HCT116 (cell line): ENCODE data around the gene ITPK1. TPM values are rescaled to one million over a fixed set of nuclear protein-coding genes. Genes with fewer than 3 reads are reported as not detected.

Experiments used
- ATAC-seq: fragments of 200-7000 bp; cut with Tn5 transposase; 2 replicates; pipeline ENCODE4 v1.9.1; 2020; ENCODE audit warnings: mild to moderate bottlenecking, moderate library complexity
- BruUV-seq: library from RNA; stranded (reverse); fragments of 400-500 nt; replicated peaks from 2 replicates; lab custom pipeline; 2021; lab: Mats Ljungman, UMichigan
- CTCF ChIA-PET: fragments of 300-600 bp; sonication (Branson Sonifier 250); formaldehyde crosslinking; loops from one replicate; lab custom pipeline; 2021; ENCODE audit warnings: antibody characterized with exemption; lab: Charles Lee
- POLR2A ChIA-PET: fragments of 300-600, 350-600 bp; sonication (Branson Sonifier 250); formaldehyde crosslinking; loops from one replicate; lab custom pipeline; 2021; ENCODE audit warnings: antibody characterized with exemption; lab: Charles Lee
- RAD21 ChIA-PET, 2 experiments: fragments of 300-600 bp; sonication (Branson Sonifier 250); formaldehyde crosslinking; loops; one replicate each; lab custom pipeline; 2023; ENCODE audit warnings: low total read pairs in 2 of 2; ENCODE audit not compliant: uncharacterized antibody in 2 of 2, unreplicated experiment in 2 of 2, low non-redundant PET in 1 of 2; lab: Charles Lee
- DNase-seq: peaks from one replicate; pipeline ENCODE4 v3.0.0-alpha.2; 2010; ENCODE audit warnings: low read depth, low spot score
- H2AFZ ChIP-seq: fragments of 200-600 bp; shearing (Covaris generic), sonication (generic); 2 replicates; pipeline ENCODE4 v1.6.1; 2017; ENCODE audit warnings: low read depth, mixed run types, mixed read lengths, antibody characterized with exemption, low read length; ENCODE audit not compliant: poor library complexity, severe bottlenecking
- H3K27ac ChIP-seq: 2 replicates; pipeline ENCODE4 v1.5.1; 2012; ENCODE audit warnings: low read depth, low read length
- H3K27me3 ChIP-seq: fragments of 200-600 bp; sonication (generic); 2 replicates; pipeline ENCODE4 v1.6.1; 2016; ENCODE audit warnings: mixed run types, low read length, mixed read lengths; ENCODE audit not compliant: insufficient read depth
- H3K36me3 ChIP-seq, 2 experiments: fragments of 200-500 bp in 1 of 2; fragments of 200-600 bp in 1 of 2; sonication (Bioruptor generic) in 1 of 2; sonication (generic) in 1 of 2; 2 replicates each; pipeline versions ENCODE4 v1.5.1 to v1.6.1; 2014 to 2016; ENCODE audit warnings: low read length in 2 of 2, inconsistent platforms in 1 of 2, mixed read lengths in 1 of 2, mixed run types in 1 of 2; ENCODE audit not compliant: insufficient read depth in 2 of 2, control insufficient read depth in 1 of 2
- H3K4me1 ChIP-seq, 2 experiments: fragments of 200-600 bp in 1 of 2; sonication (generic) in 1 of 2; 2 replicates each; pipeline versions ENCODE4 v1.5.1 to v1.6.1; 2012 to 2017; ENCODE audit warnings: low read length in 2 of 2, inconsistent platforms in 1 of 2, mild to moderate bottlenecking in 1 of 2, mixed read lengths in 1 of 2, mixed run types in 1 of 2, moderate library complexity in 1 of 2; ENCODE audit not compliant: insufficient read depth in 2 of 2, control insufficient read depth in 1 of 2
- H3K4me2 ChIP-seq: fragments of 200-600 bp; sonication (generic); 2 replicates; pipeline ENCODE4 v1.6.1; 2017; ENCODE audit warnings: mixed run types, low read length, mixed read lengths
- H3K4me3 ChIP-seq, 2 experiments: fragments of 200-600 bp in 1 of 2; sonication (generic) in 1 of 2; replicated peaks in 1 of 2; 2 replicates each; pipeline ENCODE4 v1.5.1; 2011 to 2016; ENCODE audit warnings: low read length in 2 of 2, control low read depth in 1 of 2, low read depth in 1 of 2, mild to moderate bottlenecking in 1 of 2, mixed read lengths in 1 of 2, mixed run types in 1 of 2
- H3K79me2 ChIP-seq: fragments of 200-600 bp; sonication (generic); 2 replicates; pipeline ENCODE4 v1.6.1; 2017; ENCODE audit warnings: mild to moderate bottlenecking, mixed run types, low read length, moderate library complexity, mixed read lengths; ENCODE audit not compliant: insufficient read depth
- H3K9ac ChIP-seq: fragments of 200-600 bp; sonication (generic); 2 replicates; pipeline ENCODE4 v1.6.1; 2016; ENCODE audit warnings: low read length, mixed read lengths
- H3K9me2 ChIP-seq: fragments of 200-600 bp; sonication (generic), shearing (Covaris generic); 2 replicates; pipeline ENCODE4 v1.6.1; 2017; ENCODE audit warnings: mixed run types, mild to moderate bottlenecking, moderate library complexity; ENCODE audit not compliant: insufficient read depth
- H3K9me3 ChIP-seq, 2 experiments: fragments of 200-500 bp in 1 of 2; fragments of 200-600 bp in 1 of 2; sonication (Bioruptor generic) in 1 of 2; sonication (generic) in 1 of 2; 2 replicates each; pipeline ENCODE4 v1.6.1; 2014 to 2017; ENCODE audit warnings: low read length in 2 of 2, mixed read lengths in 2 of 2, inconsistent platforms in 1 of 2, low read depth in 1 of 2, mild to moderate bottlenecking in 1 of 2, mixed run types in 1 of 2, moderate library complexity in 1 of 2; ENCODE audit not compliant: control insufficient read depth in 1 of 2, insufficient read depth in 1 of 2
- H4K20me1 ChIP-seq: fragments of 200-600 bp; sonication (generic), shearing (Covaris generic); 2 replicates; pipeline ENCODE4 v1.6.1; 2017; ENCODE audit warnings: mixed run types, mild to moderate bottlenecking, moderate library complexity; ENCODE audit not compliant: insufficient read depth
- CBX3 ChIP-seq: IDR thresholded peaks from 2 replicates; pipeline ENCODE4 v1.6.1; 2012; ENCODE audit warnings: low read depth
- CEBPB ChIP-seq: IDR thresholded peaks from 2 replicates; pipeline ENCODE4 v1.6.1; 2012; ENCODE audit warnings: low read depth
- ELF1 ChIP-seq: IDR thresholded peaks from 2 replicates; pipeline ENCODE4 v1.6.1; 2012; ENCODE audit warnings: low read depth, borderline replicate concordance
- EZH2 ChIP-seq: fragments of 200-600 bp; sonication (generic); IDR thresholded peaks from 2 replicates; pipeline ENCODE4 v1.6.1; 2017; ENCODE audit warnings: antibody characterized with exemption, mixed run types
- EZH2phosphoT487 ChIP-seq: fragments of 200-600 bp; IDR thresholded peaks from 2 replicates; pipeline ENCODE4 v1.6.1; 2018; ENCODE audit warnings: antibody characterized with exemption, borderline replicate concordance
- FOSL1 ChIP-seq: IDR thresholded peaks from 2 replicates; pipeline ENCODE4 v1.6.1; 2012; ENCODE audit warnings: low read depth
- POLR2A ChIP-seq: IDR thresholded peaks from 2 replicates; pipeline ENCODE4 v1.7.0; 2011; ENCODE audit warnings: borderline replicate concordance; ENCODE audit not compliant: insufficient read depth, insufficient read length; ENCODE audit errors: extremely low read depth
- POLR2AphosphoS5 ChIP-seq: IDR thresholded peaks from 2 replicates; pipeline ENCODE4 v1.6.1; 2011; ENCODE audit warnings: mild to moderate bottlenecking, low read depth, low read length, moderate library complexity
- RAD21 ChIP-seq: IDR thresholded peaks from 2 replicates; pipeline ENCODE4 v1.6.1; 2012; ENCODE audit warnings: low read depth, mild to moderate bottlenecking
- SP1 ChIP-seq: IDR thresholded peaks from 2 replicates; pipeline ENCODE4 v1.6.1; 2012; ENCODE audit warnings: low read depth
- TCF7L2 ChIP-seq: IDR thresholded peaks from 2 replicates; pipeline ENCODE4 v1.7.0; 2011; ENCODE audit warnings: borderline replicate concordance, inconsistent platforms; ENCODE audit not compliant: insufficient read depth, insufficient read length; ENCODE audit errors: extremely low read depth
- YY1 ChIP-seq: IDR thresholded peaks from 2 replicates; pipeline ENCODE4 v1.6.1; 2011; ENCODE audit warnings: low read length, low read depth, moderate library complexity, mild to moderate bottlenecking; ENCODE audit not compliant: insufficient replicate concordance; ENCODE audit errors: extremely low read depth
- ZFX ChIP-seq: fragments of 450-650 bp; IDR thresholded peaks from 2 replicates; pipeline ENCODE4 v1.6.1; 2017
- ZNF274 ChIP-seq: fragments of 200-500 bp; sonication (Bioruptor generic); IDR thresholded peaks from 2 replicates; pipeline ENCODE4 v1.6.1; 2014; ENCODE audit warnings: mild to moderate bottlenecking, low read depth, low read length, inconsistent platforms
- intact Hi-C: fragments of 100-400 bp; cut with micrococcal nuclease; formaldehyde crosslinking; loops from 2 replicates; pipeline ENCODE4 v1.10.0; 2022
- total RNA-seq: library from RNA; stranded (reverse); gene quantifications from one replicate; pipeline ENCODE4 v1.2.1, GENCODE V29; 2021; ENCODE audit not compliant: unreplicated experiment
- TF ChIP-seq, protein P1 (sequence below): IDR thresholded peaks from 2 replicates; pipeline ENCODE4 v1.6.1; 2011; ENCODE audit warnings: mild to moderate bottlenecking, low read length, moderate library complexity; ENCODE audit not compliant: insufficient replicate concordance; ENCODE audit errors: extremely low read depth
- TF ChIP-seq, protein P2 (sequence below): IDR thresholded peaks from 2 replicates; pipeline ENCODE4 v1.6.1; 2012
- TF ChIP-seq, protein P3 (sequence below), 3 experiments: fragments of 200-600 bp in 1 of 3; sonication (generic) in 1 of 3; IDR thresholded peaks in 2 of 3; conservative IDR thresholded peaks in 1 of 3; 2 replicates each; pipeline ENCODE4 v1.5.1; 2012 to 2017; ENCODE audit warnings: low read depth in 2 of 3, low read length in 2 of 3, antibody characterized with exemption in 1 of 3, borderline replicate concordance in 1 of 3, control low read depth in 1 of 3, mild to moderate bottlenecking in 1 of 3, mixed read lengths in 1 of 3, mixed run types in 1 of 3, moderate library complexity in 1 of 3; ENCODE audit not compliant: insufficient read depth in 1 of 3
- TF ChIP-seq, protein P4 (sequence below): IDR thresholded peaks from 2 replicates; pipeline ENCODE4 v1.6.1; 2012

The ITPK1 gene
- total RNA-seq, 1 experiment from 2014 or later = 70.2 TPM

DNA sequence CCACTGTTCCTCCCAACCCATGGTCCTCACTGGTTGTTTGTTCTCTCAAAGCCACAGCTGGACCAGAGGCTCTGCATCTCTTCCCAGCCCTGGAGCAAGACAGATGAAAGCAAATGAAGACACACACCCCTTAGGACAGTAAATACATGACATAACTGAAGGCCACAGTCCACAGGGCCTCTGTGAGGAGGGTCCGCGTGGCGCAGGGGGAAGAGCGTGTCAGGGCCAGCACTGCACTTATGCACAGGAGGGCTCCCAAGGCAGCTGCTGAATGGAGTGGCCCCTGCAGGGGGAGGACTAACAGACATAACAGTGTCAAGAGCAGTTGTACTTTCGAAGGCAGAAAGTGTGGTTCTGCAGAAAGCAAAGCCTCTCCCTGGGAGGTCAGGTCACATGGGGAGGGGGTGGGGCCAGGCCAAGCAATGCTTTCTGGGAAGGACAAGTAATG, 112.8 kb downstream of the ITPK1 start:
- H3K4me1 ChIP-seq = peaks cover 6 to 12% of the 10 kb centered on the region in 2 experiments; a peak in 2 of 4 replicates
- TF ChIP-seq CBX3 (no peak), YY1 (no peak), FOSL1 (no peak), ELF1 (no peak), TCF7L2 (no peak), CEBPB (no peak), RAD21 (no peak), ZFX (no peak), POLR2A (no peak), EZH2phosphoT487 (no peak), SP1 (no peak), EZH2 (no peak), ZNF274 (no peak), POLR2AphosphoS5 (no peak)
- TF ChIP-seq, protein P1, sequence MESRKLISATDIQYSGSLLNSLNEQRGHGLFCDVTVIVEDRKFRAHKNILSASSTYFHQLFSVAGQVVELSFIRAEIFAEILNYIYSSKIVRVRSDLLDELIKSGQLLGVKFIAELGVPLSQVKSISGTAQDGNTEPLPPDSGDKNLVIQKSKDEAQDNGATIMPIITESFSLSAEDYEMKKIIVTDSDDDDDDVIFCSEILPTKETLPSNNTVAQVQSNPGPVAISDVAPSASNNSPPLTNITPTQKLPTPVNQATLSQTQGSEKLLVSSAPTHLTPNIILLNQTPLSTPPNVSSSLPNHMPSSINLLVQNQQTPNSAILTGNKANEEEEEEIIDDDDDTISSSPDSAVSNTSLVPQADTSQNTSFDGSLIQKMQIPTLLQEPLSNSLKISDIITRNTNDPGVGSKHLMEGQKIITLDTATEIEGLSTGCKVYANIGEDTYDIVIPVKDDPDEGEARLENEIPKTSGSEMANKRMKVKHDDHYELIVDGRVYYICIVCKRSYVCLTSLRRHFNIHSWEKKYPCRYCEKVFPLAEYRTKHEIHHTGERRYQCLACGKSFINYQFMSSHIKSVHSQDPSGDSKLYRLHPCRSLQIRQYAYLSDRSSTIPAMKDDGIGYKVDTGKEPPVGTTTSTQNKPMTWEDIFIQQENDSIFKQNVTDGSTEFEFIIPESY = no peak
- TF ChIP-seq, protein P2, sequence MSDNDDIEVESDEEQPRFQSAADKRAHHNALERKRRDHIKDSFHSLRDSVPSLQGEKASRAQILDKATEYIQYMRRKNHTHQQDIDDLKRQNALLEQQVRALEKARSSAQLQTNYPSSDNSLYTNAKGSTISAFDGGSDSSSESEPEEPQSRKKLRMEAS = no peak
- TF ChIP-seq, protein P3, sequence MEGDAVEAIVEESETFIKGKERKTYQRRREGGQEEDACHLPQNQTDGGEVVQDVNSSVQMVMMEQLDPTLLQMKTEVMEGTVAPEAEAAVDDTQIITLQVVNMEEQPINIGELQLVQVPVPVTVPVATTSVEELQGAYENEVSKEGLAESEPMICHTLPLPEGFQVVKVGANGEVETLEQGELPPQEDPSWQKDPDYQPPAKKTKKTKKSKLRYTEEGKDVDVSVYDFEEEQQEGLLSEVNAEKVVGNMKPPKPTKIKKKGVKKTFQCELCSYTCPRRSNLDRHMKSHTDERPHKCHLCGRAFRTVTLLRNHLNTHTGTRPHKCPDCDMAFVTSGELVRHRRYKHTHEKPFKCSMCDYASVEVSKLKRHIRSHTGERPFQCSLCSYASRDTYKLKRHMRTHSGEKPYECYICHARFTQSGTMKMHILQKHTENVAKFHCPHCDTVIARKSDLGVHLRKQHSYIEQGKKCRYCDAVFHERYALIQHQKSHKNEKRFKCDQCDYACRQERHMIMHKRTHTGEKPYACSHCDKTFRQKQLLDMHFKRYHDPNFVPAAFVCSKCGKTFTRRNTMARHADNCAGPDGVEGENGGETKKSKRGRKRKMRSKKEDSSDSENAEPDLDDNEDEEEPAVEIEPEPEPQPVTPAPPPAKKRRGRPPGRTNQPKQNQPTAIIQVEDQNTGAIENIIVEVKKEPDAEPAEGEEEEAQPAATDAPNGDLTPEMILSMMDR (IDR thresholded peaks at IDR 0.05 in 2 of 3, conservative IDR thresholded peaks at IDR 0.05 in 1 of 3; ENCODE audit: borderline replicate concordance in 1 of 3, insufficient read depth in 1 of 3, low read depth in 2 of 3, low read length in 2 of 3) = no peak
- TF ChIP-seq, protein P4, sequence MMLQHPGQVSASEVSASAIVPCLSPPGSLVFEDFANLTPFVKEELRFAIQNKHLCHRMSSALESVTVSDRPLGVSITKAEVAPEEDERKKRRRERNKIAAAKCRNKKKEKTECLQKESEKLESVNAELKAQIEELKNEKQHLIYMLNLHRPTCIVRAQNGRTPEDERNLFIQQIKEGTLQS = no peak
- H3K79me2 ChIP-seq = no peaks in the 10 kb centered on the region
- H3K9ac ChIP-seq = no peak overlapping the region
- ATAC-seq (no peak; the same call in 1 of the 2 replicates), DNase-seq (no peak)
- H3K27ac ChIP-seq = no peak overlapping the region
- no peaks in the 10 kb centered on the region for H3K27me3 ChIP-seq
- H3K36me3 ChIP-seq = no peaks in the 10 kb centered on the region
- ChIA-PET RAD21 (no interaction called here), POLR2A (no interaction called here), CTCF (no interaction called here)
- H3K4me3 ChIP-seq = no peak overlapping the region
- H4K20me1 ChIP-seq = no peaks in the 10 kb centered on the region
- BruUV-seq = no TSS peak
- no peak overlapping the region for H2AFZ ChIP-seq
- no peak overlapping the region for H3K4me2 ChIP-seq
- H3K9me2 ChIP-seq = no peaks in the 10 kb centered on the region
- intact Hi-C loops = no loop called here
- no peaks in the 10 kb centered on the region for H3K9me3 ChIP-seq
